Measurements from ENCODE around the gene MYBPHL. TPM values are rescaled to one million over a fixed set of nuclear protein-coding genes. Genes with fewer than 3 reads are reported as not detected.

The MYBPHL gene
- total RNA-seq, 4 donors from 2014 or later, result 0.76 TPM; not detected in 3

DNA sequence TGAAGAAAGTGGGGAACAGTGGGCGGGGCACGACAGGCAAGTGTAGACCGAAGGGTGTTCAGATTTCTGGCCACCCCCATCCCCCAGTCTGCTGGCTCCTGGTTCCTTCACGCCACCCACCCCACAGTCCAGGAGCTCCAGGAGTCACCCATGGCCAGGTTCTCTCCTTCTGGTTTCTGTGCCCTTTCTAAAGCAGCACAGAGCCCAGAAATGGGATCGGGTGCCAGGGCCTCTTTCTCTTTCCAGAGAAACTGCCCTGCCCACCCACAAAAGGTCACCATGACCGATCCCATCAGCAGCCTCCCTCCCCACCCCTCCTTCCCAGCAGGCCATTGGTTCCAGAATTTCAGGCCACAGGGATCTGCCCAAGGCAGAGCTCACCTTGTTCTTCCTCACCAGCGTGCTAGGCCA, 60.7 kb downstream of the MYBPHL start:
- Histone ChIP-seq H3K9me3 (no peaks in the 10 kb centered on the region), H3K36me3 (no peaks in the 10 kb centered on the region), H3K4me1 (peaks cover 0 to 16% of the 10 kb centered on the region in 2 donors), H3K27me3 (no peaks in the 10 kb centered on the region), H3K27ac (no peak overlapping the region), H3K4me3 (no peak overlapping the region)
- DNase-seq, result peak in 1 of 2 donors; percentile 8
- intact Hi-C loops (cut with DNase I; ENCODE audit: low total_unique reads), result no loop called here
- TF ChIP-seq POLR2A (IDR thresholded peaks at IDR 0.05), result no peak
- TF ChIP-seq, protein P1, sequence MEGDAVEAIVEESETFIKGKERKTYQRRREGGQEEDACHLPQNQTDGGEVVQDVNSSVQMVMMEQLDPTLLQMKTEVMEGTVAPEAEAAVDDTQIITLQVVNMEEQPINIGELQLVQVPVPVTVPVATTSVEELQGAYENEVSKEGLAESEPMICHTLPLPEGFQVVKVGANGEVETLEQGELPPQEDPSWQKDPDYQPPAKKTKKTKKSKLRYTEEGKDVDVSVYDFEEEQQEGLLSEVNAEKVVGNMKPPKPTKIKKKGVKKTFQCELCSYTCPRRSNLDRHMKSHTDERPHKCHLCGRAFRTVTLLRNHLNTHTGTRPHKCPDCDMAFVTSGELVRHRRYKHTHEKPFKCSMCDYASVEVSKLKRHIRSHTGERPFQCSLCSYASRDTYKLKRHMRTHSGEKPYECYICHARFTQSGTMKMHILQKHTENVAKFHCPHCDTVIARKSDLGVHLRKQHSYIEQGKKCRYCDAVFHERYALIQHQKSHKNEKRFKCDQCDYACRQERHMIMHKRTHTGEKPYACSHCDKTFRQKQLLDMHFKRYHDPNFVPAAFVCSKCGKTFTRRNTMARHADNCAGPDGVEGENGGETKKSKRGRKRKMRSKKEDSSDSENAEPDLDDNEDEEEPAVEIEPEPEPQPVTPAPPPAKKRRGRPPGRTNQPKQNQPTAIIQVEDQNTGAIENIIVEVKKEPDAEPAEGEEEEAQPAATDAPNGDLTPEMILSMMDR (IDR thresholded peaks at IDR 0.05), result no peak

- Histone ChIP-seq H3K27ac (no peak overlapping the region), H3K4me1 (peaks cover 0 to 20% of the 10 kb centered on the region in 2 donors), H3K4me3 (no peak overlapping the region), H3K36me3 (no peaks in the 10 kb centered on the region), H3K27me3 (no peaks in the 10 kb centered on the region), H3K9me3 (no peaks in the 10 kb centered on the region)
- intact Hi-C loops (cut with DNase I; ENCODE audit: low total_unique reads), result no loop called here
- DNase-seq, result no peak
- TF ChIP-seq POLR2A (IDR thresholded peaks at IDR 0.05), result no peak
- TF ChIP-seq, protein P1 (IDR thresholded peaks at IDR 0.05), result no peak
Observed at GRCh38 chr1:109243860-109244552, 62.8 kb downstream of the MYBPHL start.

DNA sequence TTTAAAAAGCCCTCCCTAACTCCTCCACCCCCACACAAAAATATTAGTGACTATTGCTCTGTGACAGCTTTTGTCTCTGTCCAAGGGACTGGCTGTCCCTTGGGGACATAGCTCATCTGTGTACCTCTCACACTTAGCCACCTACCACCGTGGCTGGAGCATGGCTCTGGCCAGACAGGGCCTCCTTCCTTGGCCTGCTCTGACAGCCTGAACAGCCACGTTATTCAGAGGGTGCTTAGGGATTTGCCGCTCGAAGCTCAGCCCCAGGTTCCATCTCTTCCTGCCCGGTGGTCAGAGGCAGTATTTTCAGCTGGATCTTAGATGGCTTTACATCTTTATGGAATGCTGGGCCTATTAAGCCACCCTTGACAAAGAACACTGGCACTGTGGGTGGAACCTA, 63.6 kb downstream of the MYBPHL start:
- Histone ChIP-seq H3K9me3 (no peaks in the 10 kb centered on the region), H3K4me1 (peaks cover 0 to 18% of the 10 kb centered on the region in 2 donors), H3K36me3 (no peaks in the 10 kb centered on the region), H3K27me3 (no peaks in the 10 kb centered on the region), H3K4me3 (no peak overlapping the region), H3K27ac (no peak overlapping the region)
- no peak for DNase-seq
- intact Hi-C loops (cut with DNase I; ENCODE audit: low total_unique reads), result no loop called here
- TF ChIP-seq, protein P1 (IDR thresholded peaks at IDR 0.05), result no peak
- TF ChIP-seq POLR2A (IDR thresholded peaks at IDR 0.05), result no peak

DNA sequence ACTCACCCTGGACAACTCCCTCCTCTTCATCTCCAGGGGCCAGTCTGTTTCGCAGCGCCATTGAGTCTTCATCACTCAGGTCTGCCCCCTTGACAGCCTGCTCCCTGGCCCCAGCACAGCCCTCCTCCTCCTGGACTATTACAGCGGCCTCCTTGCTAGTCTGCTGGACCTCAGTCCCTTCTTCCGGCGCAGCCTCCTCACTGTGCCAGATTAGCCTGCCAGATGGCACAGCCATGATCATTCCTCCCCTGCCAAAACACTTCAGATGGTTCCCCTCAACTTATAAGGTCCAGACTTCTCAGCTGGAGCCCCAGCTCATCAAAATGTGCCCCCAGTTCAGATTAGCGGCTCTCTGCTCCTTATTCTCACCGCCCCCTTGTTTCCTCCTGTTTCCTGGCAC, 64.4 kb downstream of the MYBPHL start:
- Histone ChIP-seq H3K36me3 (no peaks in the 10 kb centered on the region), H3K9me3 (no peaks in the 10 kb centered on the region), H3K27me3 (no peaks in the 10 kb centered on the region), H3K4me1 (peaks cover 0 to 18% of the 10 kb centered on the region in 2 donors), H3K4me3 (no peak overlapping the region), H3K27ac (peak overlapping the region in 1 of 2 donors; percentile 46)
- DNase-seq, result peak in 1 of 2 donors; percentile 61
- TF ChIP-seq, protein P1 (IDR thresholded peaks at IDR 0.05), result no peak
- no peak for TF ChIP-seq POLR2A (IDR thresholded peaks at IDR 0.05)
- intact Hi-C loops (cut with DNase I; ENCODE audit: low total_unique reads), result no loop called here

Other genes starting within 250 kb of the MYBPHL start
- gene TAF13, start 231.0 kb downstream of the MYBPHL start, total RNA-seq, result 10 to 100 TPM in 3 of 4 donors, 1 to 10 TPM in 1; 2.0 to 56.3 (median 25.7) TPM
- gene TMEM167B, start 216.2 kb downstream of the MYBPHL start, total RNA-seq, result 10 to 100 TPM; 10.2 to 56.2 (median 36.4) TPM
- 10 to 100 TPM in 1 of 4 donors, 1 to 10 TPM in 2, under 1 TPM in 1; 0.29 to 51.2 (median 2.8) TPM for gene ELAPOR1, start 192.9 kb downstream of the MYBPHL start, total RNA-seq
- gene SARS1, start 93.1 kb downstream of the MYBPHL start, total RNA-seq, result 100 to 1,000 TPM in 3 of 4 donors, 10 to 100 TPM in 1; 98.1 to 138 (median 112) TPM
- 1 to 10 TPM in 3 of 4 donors, under 1 TPM in 1; 0.26 to 9.6 (median 5.4) TPM for gene CELSR2, start 57.5 kb downstream of the MYBPHL start, total RNA-seq
- gene PSRC1, start 23.9 kb downstream of the MYBPHL start, total RNA-seq, result 10 to 100 TPM in 1 of 4 donors, 1 to 10 TPM in 3; 3.8 to 11.4 (median 7.5) TPM
- gene SORT1, start 90.9 kb upstream of the MYBPHL start, total RNA-seq, result 10 to 100 TPM; 20.2 to 43.4 (median 27.9) TPM
- gene PSMA5, start 119.4 kb upstream of the MYBPHL start, total RNA-seq, result 10 to 100 TPM; 12.6 to 65.8 (median 40.7) TPM
- 1 to 10 TPM in 3 of 4 donors, under 1 TPM in 1; 0.48 to 5.9 (median 2.3) TPM for gene SYPL2, start 159.5 kb upstream of the MYBPHL start, total RNA-seq
- gene ATXN7L2, start 176.9 kb upstream of the MYBPHL start, total RNA-seq, result 1 to 10 TPM; 4.1 to 6.7 (median 4.7) TPM
- 10 to 100 TPM in 1 of 4 donors, 1 to 10 TPM in 3; 1.8 to 11.0 (median 8.4) TPM for gene CYB561D1, start 187.1 kb upstream of the MYBPHL start, total RNA-seq
- 10 to 100 TPM in 1 of 4 donors, 1 to 10 TPM in 3; 1.0 to 10.1 (median 3.8) TPM for gene AMIGO1, start 202.7 kb upstream of the MYBPHL start, total RNA-seq
- under 1 TPM in 1 of 4 donors, not detected in 3; 0.41 TPM for gene GPR61, start 232.9 kb upstream of the MYBPHL start, total RNA-seq
- 10 to 100 TPM in 1 of 4 donors, 1 to 10 TPM in 3; 2.3 to 20.0 (median 5.8) TPM for gene GNAI3, start 241.6 kb upstream of the MYBPHL start, total RNA-seq

All from uterus (tissue), 4 donors.